ENCODE results near the gene TMEM234. TPM values are rescaled to one million over a fixed set of nuclear protein-coding genes. Genes with fewer than 3 reads are reported as not detected.

TMEM234 gene
- total RNA-seq, 2 donors from 2014 or later, result 35.1 to 35.5 TPM

GRCh38 chr1:32240140-32240951, 18.2 kb upstream of the TMEM234 start:
- Mint-ChIP-seq H3K27ac (peak overlapping the region; percentile 80), H3K4me3 (peak overlapping the region; percentile 72), H3K4me1 (peaks cover 12% of the 10 kb centered on the region), H3K27me3 (ENCODE audit: insufficient read depth) (peaks cover 19% of the 10 kb centered on the region), H3K9me3 (no peaks in the 10 kb centered on the region), H3K36me3 (ENCODE audit: low read depth) (peaks cover 3% of the 10 kb centered on the region)
- Histone ChIP-seq H3K9me3 (ENCODE audit: control insufficient read depth, low read length) (no peaks in the 10 kb centered on the region), H3K4me3 (ENCODE audit: low read length) (peak overlapping the region; percentile 93), H3K27ac (ENCODE audit: low read depth, low read length) (peak overlapping the region; percentile 53), H3K27me3 (ENCODE audit: control insufficient read depth, insufficient read depth, low read length, poor library complexity, severe bottlenecking) (no peaks in the 10 kb centered on the region), H3K4me1 (ENCODE audit: control insufficient read depth, insufficient read depth, low read length) (no peaks in the 10 kb centered on the region), H3K9ac (ENCODE audit: extremely low read depth, low read length, poor library complexity, severe bottlenecking) (peak overlapping the region; percentile 53), H3K36me3 (ENCODE audit: control insufficient read depth, insufficient read depth, low read length) (no peaks in the 10 kb centered on the region)
- peak; percentile 97 for DNase-seq
- WGBS, 2 experiments (ENCODE audit: insufficient coverage in 1 of 2, insufficient read length in 1 of 2), result 0 to 2% methylated on average over 25 to 62 of the region's 62 CpGs
- peak; percentile 45 for TF ChIP-seq CTCF (conservative IDR thresholded peaks at IDR 0.05)

- WGBS, 2 experiments (ENCODE audit: insufficient coverage in 1 of 2, insufficient read length in 1 of 2), result 9 to 12% methylated on average over 11 to 20 of the region's 20 CpGs
- H3K4me3 Mint-ChIP-seq, result peak overlapping the region; percentile 72
- H3K4me3 ChIP-seq (ENCODE audit: low read length), result peak overlapping the region; percentile 93
- peak overlapping the region; percentile 53 for H3K27ac ChIP-seq (ENCODE audit: low read depth, low read length)
- H3K27me3 ChIP-seq (ENCODE audit: control insufficient read depth, insufficient read depth, low read length, poor library complexity, severe bottlenecking), result no peaks in the 10 kb centered on the region
- peaks cover 19% of the 10 kb centered on the region for H3K27me3 Mint-ChIP-seq (ENCODE audit: insufficient read depth)
- peaks cover 3% of the 10 kb centered on the region for H3K36me3 Mint-ChIP-seq (ENCODE audit: low read depth)
- peak overlapping the region; percentile 55 for H3K27ac Mint-ChIP-seq
- peaks cover 12% of the 10 kb centered on the region for H3K4me1 Mint-ChIP-seq
- no peaks in the 10 kb centered on the region for H3K9me3 Mint-ChIP-seq
- DNase-seq, result no peak
- no peaks in the 10 kb centered on the region for H3K4me1 ChIP-seq (ENCODE audit: control insufficient read depth, insufficient read depth, low read length)
- H3K9me3 ChIP-seq (ENCODE audit: control insufficient read depth, low read length), result no peaks in the 10 kb centered on the region
- peak overlapping the region; percentile 53 for H3K9ac ChIP-seq (ENCODE audit: extremely low read depth, low read length, poor library complexity, severe bottlenecking)
- H3K36me3 ChIP-seq (ENCODE audit: control insufficient read depth, insufficient read depth, low read length), result no peaks in the 10 kb centered on the region
- TF ChIP-seq CTCF (conservative IDR thresholded peaks at IDR 0.05), result no peak
Measured at GRCh38 chr1:32239790-32240139, 17.6 kb upstream of the TMEM234 start.

- H3K9ac ChIP-seq (ENCODE audit: extremely low read depth, low read length, poor library complexity, severe bottlenecking), result peak overlapping the region; percentile 53
- no peaks in the 10 kb centered on the region for H3K27me3 ChIP-seq (ENCODE audit: control insufficient read depth, insufficient read depth, low read length, poor library complexity, severe bottlenecking)
- Mint-ChIP-seq H3K4me1 (peaks cover 12% of the 10 kb centered on the region), H3K27ac (no peak overlapping the region), H3K36me3 (ENCODE audit: low read depth) (peaks cover 3% of the 10 kb centered on the region), H3K27me3 (ENCODE audit: insufficient read depth) (peaks cover 19% of the 10 kb centered on the region), H3K4me3 (peak overlapping the region; percentile 72), H3K9me3 (no peaks in the 10 kb centered on the region)
- no peaks in the 10 kb centered on the region for H3K36me3 ChIP-seq (ENCODE audit: control insufficient read depth, insufficient read depth, low read length)
- H3K27ac ChIP-seq (ENCODE audit: low read depth, low read length), result no peak overlapping the region
- H3K4me3 ChIP-seq (ENCODE audit: low read length), result peak overlapping the region; percentile 93
- 51 to 55% methylated on average over 2 to 3 of the region's 4 CpGs for WGBS, 2 experiments (ENCODE audit: insufficient coverage in 1 of 2, insufficient read length in 1 of 2)
- TF ChIP-seq CTCF (conservative IDR thresholded peaks at IDR 0.05), result peak; percentile 14
- H3K4me1 ChIP-seq (ENCODE audit: control insufficient read depth, insufficient read depth, low read length), result no peaks in the 10 kb centered on the region
- peak; percentile 60 for DNase-seq
- no peaks in the 10 kb centered on the region for H3K9me3 ChIP-seq (ENCODE audit: control insufficient read depth, low read length)
Measured at GRCh38 chr1:32239337-32239736, 17.2 kb upstream of the TMEM234 start.

Data from endodermal cell (in vitro differentiated cells).